Measurements from ENCODE around the gene DHRS13. TPM values are rescaled to one million over a fixed set of nuclear protein-coding genes. Genes with fewer than 3 reads are reported as not detected.
"Not testable (repeated sequence)": the region's sequence is repeated elsewhere in the genome, so short reads cannot be mapped to it uniquely, and the experiment has no call there.

Gene DHRS13
- polyA plus RNA-seq, 2 of the 4 experiments (the other 2 are of a cell fraction) = 4.8 to 7.0 TPM

DNA sequence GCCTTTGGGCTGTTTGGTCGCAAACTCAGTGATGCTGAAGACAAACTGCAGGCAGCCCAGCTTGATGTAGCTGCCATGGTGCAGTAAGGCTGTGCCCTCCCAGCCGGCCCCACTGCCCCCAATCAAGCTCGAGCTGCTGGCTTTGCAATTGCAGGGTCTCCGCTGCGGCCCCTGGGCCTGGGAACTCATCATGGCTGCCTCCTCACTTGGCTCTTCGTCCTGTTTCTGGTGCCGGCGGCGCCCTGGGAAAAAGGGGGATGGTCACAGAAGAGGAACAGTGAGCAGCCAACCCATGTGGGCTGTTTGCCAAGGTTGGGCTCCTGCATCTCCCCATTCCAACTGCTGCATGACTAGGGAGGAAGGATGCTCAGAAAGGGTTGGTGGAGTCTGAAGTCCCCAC, 3.4 kb upstream of the DHRS13 start:
- no peak for DNase-seq (ENCODE audit: low read depth in 1 of 2, low spot score in 1 of 2)
- POLR2A ChIA-PET = no interaction called here
- no peak overlapping the region for H3K4me3 ChIP-seq
- H3K4me1 ChIP-seq = peaks cover 19% of the 10 kb centered on the region
- no peak for ATAC-seq
- no peak overlapping the region for H3K4me2 ChIP-seq
- H3K27ac ChIP-seq = no peak overlapping the region
- H3K9me3 ChIP-seq = no peaks in the 10 kb centered on the region
- no peak for TF ChIP-seq ZNF302 (CRISPR knock-in tag; IDR thresholded peaks at IDR 0.05)
- no peak for TF ChIP-seq POLR2AphosphoS2 (conservative IDR thresholded peaks at IDR 0.05; ENCODE audit: low read length)
- no peak for TF ChIP-seq RCOR1 (IDR thresholded peaks at IDR 0.05; ENCODE audit: low read depth, low read length)
- TF ChIP-seq, protein P1, sequence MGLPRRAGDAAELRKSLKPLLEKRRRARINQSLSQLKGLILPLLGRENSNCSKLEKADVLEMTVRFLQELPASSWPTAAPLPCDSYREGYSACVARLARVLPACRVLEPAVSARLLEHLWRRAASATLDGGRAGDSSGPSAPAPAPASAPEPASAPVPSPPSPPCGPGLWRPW (IDR thresholded peaks at IDR 0.05) = no peak
- no peak for TF ChIP-seq KDM5A (IDR thresholded peaks at IDR 0.05)
- TF ChIP-seq, protein P2, sequence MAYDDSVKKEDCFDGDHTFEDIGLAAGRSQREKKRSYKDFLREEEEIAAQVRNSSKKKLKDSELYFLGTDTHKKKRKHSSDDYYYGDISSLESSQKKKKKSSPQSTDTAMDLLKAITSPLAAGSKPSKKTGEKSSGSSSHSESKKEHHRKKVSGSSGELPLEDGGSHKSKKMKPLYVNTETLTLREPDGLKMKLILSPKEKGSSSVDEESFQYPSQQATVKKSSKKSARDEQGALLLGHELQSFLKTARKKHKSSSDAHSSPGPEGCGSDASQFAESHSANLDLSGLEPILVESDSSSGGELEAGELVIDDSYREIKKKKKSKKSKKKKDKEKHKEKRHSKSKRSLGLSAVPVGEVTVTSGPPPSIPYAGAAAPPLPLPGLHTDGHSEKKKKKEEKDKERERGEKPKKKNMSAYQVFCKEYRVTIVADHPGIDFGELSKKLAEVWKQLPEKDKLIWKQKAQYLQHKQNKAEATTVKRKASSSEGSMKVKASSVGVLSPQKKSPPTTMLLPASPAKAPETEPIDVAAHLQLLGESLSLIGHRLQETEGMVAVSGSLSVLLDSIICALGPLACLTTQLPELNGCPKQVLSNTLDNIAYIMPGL (CRISPR knock-in tag; IDR thresholded peaks at IDR 0.05; ENCODE audit: borderline replicate concordance) = no peak
- TF ChIP-seq KDM1A (IDR thresholded peaks at IDR 0.05; ENCODE audit: low read depth) = no peak
- no peak for TF ChIP-seq BHLHE40 (IDR thresholded peaks at IDR 0.05; ENCODE audit: low read depth, low read length)
- TF ChIP-seq RARB (CRISPR knock-in tag; IDR thresholded peaks at IDR 0.05) = no peak
- no peak for TF ChIP-seq CBX8 (IDR thresholded peaks at IDR 0.05)
- TF ChIP-seq ZC3H11A (IDR thresholded peaks at IDR 0.05) = no peak
- TF ChIP-seq, protein P3, sequence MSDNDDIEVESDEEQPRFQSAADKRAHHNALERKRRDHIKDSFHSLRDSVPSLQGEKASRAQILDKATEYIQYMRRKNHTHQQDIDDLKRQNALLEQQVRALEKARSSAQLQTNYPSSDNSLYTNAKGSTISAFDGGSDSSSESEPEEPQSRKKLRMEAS (IDR thresholded peaks at IDR 0.05) = no peak
- no peak for TF ChIP-seq HEYL (CRISPR knock-in tag; IDR thresholded peaks at IDR 0.05)
- no peak for TF ChIP-seq HDAC2 (IDR thresholded peaks at IDR 0.05)
- no peak for FAIRE-seq
- WGBS (ENCODE audit: missing lambda C conversion rate) = 94% methylated on average over 9 of the region's 9 CpGs
- CTCF ChIA-PET = interaction anchor here (0.6 to 38.2 kb wide), 9 partner anchors 2 to 180 kb away, joined by 3 to 685 read pairs (median 5); partner anchors contain the start of genes DHRS13, FLOT2 and TLCD1

DNA sequence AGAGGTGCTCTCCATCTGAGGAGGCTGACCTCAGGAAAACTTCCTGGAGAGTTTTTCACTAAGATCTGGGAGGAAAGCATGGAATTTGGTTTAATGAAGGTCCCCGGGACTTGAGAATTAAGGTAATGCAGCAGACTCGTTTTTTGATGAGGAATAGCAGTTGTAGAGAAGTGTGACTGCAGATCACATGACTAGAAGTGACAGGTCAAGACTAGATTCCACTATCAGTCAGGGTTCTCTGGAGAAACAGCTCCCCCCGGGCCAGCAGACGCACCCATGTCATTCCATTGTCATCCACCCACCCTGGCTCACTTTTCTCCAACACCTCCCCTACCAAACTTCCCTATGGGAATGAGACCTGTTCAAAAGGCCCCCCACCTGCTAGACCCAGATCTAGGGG, 1.9 kb upstream of the DHRS13 start:
- DNase-seq (ENCODE audit: low read depth in 1 of 2, low spot score in 1 of 2) = no peak
- FAIRE-seq = no peak
- ATAC-seq = no peak
- ChIA-PET POLR2A (no interaction called here), CTCF (interaction anchor here (0.9 to 34.7 kb wide), 6 partner anchors 14 to 178 kb away, joined by 3 to 685 read pairs (median 82); partner anchors contain the start of genes NEK8 and TLCD1)
- no peak overlapping the region for H3K4me2 ChIP-seq
- H3K27ac ChIP-seq = no peak overlapping the region
- TF ChIP-seq SMC3 (IDR thresholded peaks at IDR 0.05) (no peak), CEBPB (IDR thresholded peaks at IDR 0.05) (no peak), NPAS2 (CRISPR knock-in tag; IDR thresholded peaks at IDR 0.05; ENCODE audit: borderline replicate concordance) (no peak), RARB (CRISPR knock-in tag; IDR thresholded peaks at IDR 0.05) (no peak)
- no peaks in the 10 kb centered on the region for H3K9me3 ChIP-seq
- peaks cover 19% of the 10 kb centered on the region for H3K4me1 ChIP-seq
- H3K4me3 ChIP-seq = no peak overlapping the region
- 64% methylated on average over 4 of the region's 4 CpGs for WGBS (ENCODE audit: missing lambda C conversion rate)

DNA sequence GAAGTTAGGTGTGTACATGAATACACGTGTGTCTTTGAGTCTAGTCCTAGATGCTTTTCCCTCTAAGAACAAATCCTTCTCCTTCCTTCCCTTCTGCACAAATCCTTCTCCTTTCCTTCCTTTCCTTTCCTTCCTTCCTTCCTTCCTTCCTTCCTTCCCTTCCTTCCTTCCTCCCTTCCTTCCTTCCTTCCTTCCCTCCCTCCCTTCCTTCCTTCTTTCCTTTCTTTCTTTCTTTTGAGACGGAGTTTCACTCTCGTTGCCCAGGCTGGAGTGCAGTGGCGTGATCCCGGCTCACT, 615 bp upstream of the DHRS13 start:
- FAIRE-seq; DNase-seq (ENCODE audit: low read depth in 1 of 2, low spot score in 1 of 2); POLR2A ChIA-PET; H3K4me1 ChIP-seq; ATAC-seq; H3K9me3 ChIP-seq; H3K27ac ChIP-seq; H3K4me3 ChIP-seq: not testable (repeated sequence)
- 62% methylated on average over 5 of the region's 5 CpGs for WGBS (ENCODE audit: missing lambda C conversion rate)
- CTCF ChIA-PET = interaction anchor here (0.6 to 34.7 kb wide), 28 partner anchors 13 to 285 kb away, joined by 3 to 685 read pairs (median 6); partner anchors contain the start of genes FAM222B, NEK8, PHF12 and TLCD1
- H3K4me2 ChIP-seq = peak overlapping the region; percentile 95

DNA sequence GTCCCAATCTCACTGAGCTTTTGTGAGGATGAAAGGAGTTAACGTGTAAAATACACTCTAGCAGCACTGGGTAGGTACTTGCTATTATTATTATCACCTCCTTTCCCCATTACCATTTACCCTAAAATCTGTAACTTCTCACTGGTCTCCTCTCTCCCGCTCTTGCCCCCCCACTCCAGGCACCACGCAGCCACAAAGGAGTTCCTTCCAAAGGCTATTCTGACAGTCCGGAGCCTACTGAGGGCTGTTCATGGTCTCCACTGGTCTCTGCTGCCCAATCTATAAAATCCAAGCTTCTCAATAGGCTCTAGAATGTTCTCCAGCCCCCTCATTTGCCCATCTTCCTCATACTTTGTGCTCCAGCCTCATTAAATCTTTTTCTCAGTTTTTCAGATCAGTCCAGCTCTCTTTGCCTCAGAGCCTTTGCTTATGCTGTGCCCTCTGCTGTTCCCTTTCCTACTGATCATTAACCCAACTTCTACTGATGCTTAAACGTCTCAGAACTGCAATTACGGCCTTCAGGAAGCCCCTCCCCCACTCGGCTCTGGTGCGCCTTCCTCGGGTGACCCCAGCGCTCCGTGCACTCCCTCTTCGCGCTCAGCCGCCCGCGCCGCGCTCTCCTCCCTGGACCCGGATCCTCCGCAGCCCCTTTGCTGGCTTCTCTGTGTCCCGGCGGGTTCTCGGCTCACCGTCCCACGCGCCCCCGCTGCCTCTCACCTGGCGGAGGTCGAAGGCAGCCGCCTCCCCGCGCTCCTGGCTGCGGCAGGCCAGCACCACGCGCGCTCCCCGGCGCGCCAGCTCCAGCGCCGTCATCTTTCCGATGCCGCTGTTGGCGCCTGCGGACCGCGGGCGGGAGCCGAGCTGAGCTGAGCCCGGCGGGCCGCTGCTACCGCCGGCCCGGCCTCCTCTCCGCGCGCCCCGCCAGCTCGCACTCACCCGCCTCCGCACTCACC, 737 bp downstream of the DHRS13 start:
- no peak for TF ChIP-seq KDM5A (IDR thresholded peaks at IDR 0.05)
- TF ChIP-seq HDAC2 (IDR thresholded peaks at IDR 0.05) = peak; percentile 73
- peak; percentile 65; the same call in 1 of the 2 replicates for TF ChIP-seq KDM1A (IDR thresholded peaks at IDR 0.05; ENCODE audit: low read depth)
- TF ChIP-seq EHF (CRISPR knock-in tag; IDR thresholded peaks at IDR 0.05) = no peak
- TF ChIP-seq JUN (IDR thresholded peaks at IDR 0.05) = no peak
- TF ChIP-seq, protein P4, sequence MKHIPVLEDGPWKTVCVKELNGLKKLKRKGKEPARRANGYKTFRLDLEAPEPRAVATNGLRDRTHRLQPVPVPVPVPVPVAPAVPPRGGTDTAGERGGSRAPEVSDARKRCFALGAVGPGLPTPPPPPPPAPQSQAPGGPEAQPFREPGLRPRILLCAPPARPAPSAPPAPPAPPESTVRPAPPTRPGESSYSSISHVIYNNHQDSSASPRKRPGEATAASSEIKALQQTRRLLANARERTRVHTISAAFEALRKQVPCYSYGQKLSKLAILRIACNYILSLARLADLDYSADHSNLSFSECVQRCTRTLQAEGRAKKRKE (CRISPR knock-in tag; IDR thresholded peaks at IDR 0.05; ENCODE audit: low read depth) = no peak
- TF ChIP-seq MAZ (IDR thresholded peaks at IDR 0.05; ENCODE audit: borderline replicate concordance, low read depth, low read length) = no peak
- no peak for TF ChIP-seq CHD4 (IDR thresholded peaks at IDR 0.05; ENCODE audit: borderline replicate concordance)
- peak; percentile 71 for TF ChIP-seq PHF8 (IDR thresholded peaks at IDR 0.05; ENCODE audit: borderline replicate concordance, low read depth)
- peak; percentile 34 to 45 for ATAC-seq
- WGBS (ENCODE audit: missing lambda C conversion rate) = 10% methylated on average over 39 of the region's 62 CpGs

More for the DNA sequence above, 737 bp downstream of the DHRS13 start:
- no peak for FAIRE-seq
- Histone ChIP-seq H3K27ac (peak overlapping the region; percentile 76 to 84), H3K9me3 (no peaks in the 10 kb centered on the region), H3K4me2 (peak overlapping the region; percentile 95), H3K4me1 (peaks cover 12% of the 10 kb centered on the region), H3K4me3 (peak overlapping the region; percentile 87)
- POLR2A ChIA-PET = interaction anchor here (0.9 kb wide), 1 partner anchor 182 kb away, joined by 4 read pairs; the partner anchor contains the start of gene RPL23A
- DNase-seq (ENCODE audit: low read depth in 1 of 2, low spot score in 1 of 2) = peak; percentile 36 to 40
- CTCF ChIA-PET = interaction anchor here (0.6 to 34.7 kb wide), 34 partner anchors 11 to 215 kb away, joined by 3 to 685 read pairs (median 5); partner anchors contain the start of genes FAM222B, NEK8, PHF12 and TLCD1

Data from A549 (cell line).